Measurements from ENCODE around the gene DOCK4. TPM values are rescaled to one million over a fixed set of nuclear protein-coding genes. Genes with fewer than 3 reads are reported as not detected.

DOCK4 gene
- total RNA-seq, 1 experiment from 2014 or later: 20.4 TPM

DNA sequence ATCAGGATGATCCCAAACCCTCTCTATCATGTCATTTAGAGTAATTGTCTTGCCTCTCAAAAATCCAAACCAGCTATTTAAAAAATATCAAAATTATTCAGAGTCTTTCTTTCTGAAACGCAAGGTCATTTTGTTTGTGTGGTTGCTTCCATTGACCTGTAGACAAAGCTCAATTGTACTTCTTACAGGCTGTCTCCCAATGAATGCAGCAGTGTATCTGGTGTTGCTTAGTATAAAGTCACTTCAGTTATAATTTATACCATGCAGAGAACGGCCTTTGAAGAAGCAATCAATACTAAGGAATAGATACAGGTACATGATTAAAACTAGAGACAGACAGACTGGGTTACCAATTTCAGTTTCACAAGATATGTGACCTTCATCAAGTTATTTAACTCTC lies 80.9 kb downstream of the DOCK4 start:
- CTCF ChIA-PET: no interaction called here

GRCh38 chr7:112124061-112124766 lies 82.0 kb downstream of the DOCK4 start:
- DNase-seq (ENCODE audit: low spot score): no peak
- no peaks in the 10 kb centered on the region for H3K36me3 Mint-ChIP-seq
- peaks cover 7% of the 10 kb centered on the region for H3K4me1 Mint-ChIP-seq
- ATAC-seq: no peak
- CTCF ChIA-PET: no interaction called here
- POLR2A ChIA-PET: interaction anchor here (0.7 kb wide), 1 partner anchor 39 kb away, joined by 4 read pairs; no protein-coding TSS in a partner anchor
- no peaks in the 10 kb centered on the region; the same call in 1 of the 2 replicates for H3K27me3 Mint-ChIP-seq (ENCODE audit: low read depth)
- H3K27ac Mint-ChIP-seq: no peak overlapping the region
- H3K9me3 Mint-ChIP-seq: 0 out of 2 replicates have a peak, but pooled peaks cover 4% of the 10 kb centered on the region
- no peak overlapping the region for H3K4me3 Mint-ChIP-seq
- TF ChIP-seq, protein P1, sequence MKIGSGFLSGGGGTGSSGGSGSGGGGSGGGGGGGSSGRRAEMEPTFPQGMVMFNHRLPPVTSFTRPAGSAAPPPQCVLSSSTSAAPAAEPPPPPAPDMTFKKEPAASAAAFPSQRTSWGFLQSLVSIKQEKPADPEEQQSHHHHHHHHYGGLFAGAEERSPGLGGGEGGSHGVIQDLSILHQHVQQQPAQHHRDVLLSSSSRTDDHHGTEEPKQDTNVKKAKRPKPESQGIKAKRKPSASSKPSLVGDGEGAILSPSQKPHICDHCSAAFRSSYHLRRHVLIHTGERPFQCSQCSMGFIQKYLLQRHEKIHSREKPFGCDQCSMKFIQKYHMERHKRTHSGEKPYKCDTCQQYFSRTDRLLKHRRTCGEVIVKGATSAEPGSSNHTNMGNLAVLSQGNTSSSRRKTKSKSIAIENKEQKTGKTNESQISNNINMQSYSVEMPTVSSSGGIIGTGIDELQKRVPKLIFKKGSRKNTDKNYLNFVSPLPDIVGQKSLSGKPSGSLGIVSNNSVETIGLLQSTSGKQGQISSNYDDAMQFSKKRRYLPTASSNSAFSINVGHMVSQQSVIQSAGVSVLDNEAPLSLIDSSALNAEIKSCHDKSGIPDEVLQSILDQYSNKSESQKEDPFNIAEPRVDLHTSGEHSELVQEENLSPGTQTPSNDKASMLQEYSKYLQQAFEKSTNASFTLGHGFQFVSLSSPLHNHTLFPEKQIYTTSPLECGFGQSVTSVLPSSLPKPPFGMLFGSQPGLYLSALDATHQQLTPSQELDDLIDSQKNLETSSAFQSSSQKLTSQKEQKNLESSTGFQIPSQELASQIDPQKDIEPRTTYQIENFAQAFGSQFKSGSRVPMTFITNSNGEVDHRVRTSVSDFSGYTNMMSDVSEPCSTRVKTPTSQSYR (CRISPR knock-in tag; IDR thresholded peaks at IDR 0.05): no peak
- TF ChIP-seq ESRRA (CRISPR knock-in tag; IDR thresholded peaks at IDR 0.05; ENCODE audit: borderline replicate concordance): no peak
- TF ChIP-seq MYBL2 (CRISPR knock-in tag; IDR thresholded peaks at IDR 0.05): no peak
- TF ChIP-seq, protein P2, sequence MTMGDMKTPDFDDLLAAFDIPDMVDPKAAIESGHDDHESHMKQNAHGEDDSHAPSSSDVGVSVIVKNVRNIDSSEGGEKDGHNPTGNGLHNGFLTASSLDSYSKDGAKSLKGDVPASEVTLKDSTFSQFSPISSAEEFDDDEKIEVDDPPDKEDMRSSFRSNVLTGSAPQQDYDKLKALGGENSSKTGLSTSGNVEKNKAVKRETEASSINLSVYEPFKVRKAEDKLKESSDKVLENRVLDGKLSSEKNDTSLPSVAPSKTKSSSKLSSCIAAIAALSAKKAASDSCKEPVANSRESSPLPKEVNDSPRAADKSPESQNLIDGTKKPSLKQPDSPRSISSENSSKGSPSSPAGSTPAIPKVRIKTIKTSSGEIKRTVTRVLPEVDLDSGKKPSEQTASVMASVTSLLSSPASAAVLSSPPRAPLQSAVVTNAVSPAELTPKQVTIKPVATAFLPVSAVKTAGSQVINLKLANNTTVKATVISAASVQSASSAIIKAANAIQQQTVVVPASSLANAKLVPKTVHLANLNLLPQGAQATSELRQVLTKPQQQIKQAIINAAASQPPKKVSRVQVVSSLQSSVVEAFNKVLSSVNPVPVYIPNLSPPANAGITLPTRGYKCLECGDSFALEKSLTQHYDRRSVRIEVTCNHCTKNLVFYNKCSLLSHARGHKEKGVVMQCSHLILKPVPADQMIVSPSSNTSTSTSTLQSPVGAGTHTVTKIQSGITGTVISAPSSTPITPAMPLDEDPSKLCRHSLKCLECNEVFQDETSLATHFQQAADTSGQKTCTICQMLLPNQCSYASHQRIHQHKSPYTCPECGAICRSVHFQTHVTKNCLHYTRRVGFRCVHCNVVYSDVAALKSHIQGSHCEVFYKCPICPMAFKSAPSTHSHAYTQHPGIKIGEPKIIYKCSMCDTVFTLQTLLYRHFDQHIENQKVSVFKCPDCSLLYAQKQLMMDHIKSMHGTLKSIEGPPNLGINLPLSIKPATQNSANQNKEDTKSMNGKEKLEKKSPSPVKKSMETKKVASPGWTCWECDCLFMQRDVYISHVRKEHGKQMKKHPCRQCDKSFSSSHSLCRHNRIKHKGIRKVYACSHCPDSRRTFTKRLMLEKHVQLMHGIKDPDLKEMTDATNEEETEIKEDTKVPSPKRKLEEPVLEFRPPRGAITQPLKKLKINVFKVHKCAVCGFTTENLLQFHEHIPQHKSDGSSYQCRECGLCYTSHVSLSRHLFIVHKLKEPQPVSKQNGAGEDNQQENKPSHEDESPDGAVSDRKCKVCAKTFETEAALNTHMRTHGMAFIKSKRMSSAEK (CRISPR knock-in tag; IDR thresholded peaks at IDR 0.05; ENCODE audit: borderline replicate concordance): no peak
- no peak for TF ChIP-seq ELF4 (CRISPR knock-in tag; IDR thresholded peaks at IDR 0.05; ENCODE audit: low read depth)

More for the DNA sequence above, 80.9 kb downstream of the DOCK4 start:
- POLR2A ChIA-PET: no interaction called here
- Mint-ChIP-seq H3K4me3 (no peak overlapping the region), H3K27me3 (ENCODE audit: low read depth) (no peaks in the 10 kb centered on the region; the same call in 1 of the 2 replicates), H3K4me1 (peaks cover 17% of the 10 kb centered on the region), H3K36me3 (no peaks in the 10 kb centered on the region), H3K27ac (no peak overlapping the region), H3K9me3 (0 out of 2 replicates have a peak, but pooled peaks cover 4% of the 10 kb centered on the region)
- ATAC-seq (no peak), DNase-seq (ENCODE audit: low spot score) (no peak)
- TF ChIP-seq MXD4 (CRISPR knock-in tag; IDR thresholded peaks at IDR 0.05; ENCODE audit: borderline replicate concordance) (no peak), ZNF121 (CRISPR knock-in tag; IDR thresholded peaks at IDR 0.05) (no peak), E2F5 (CRISPR knock-in tag; IDR thresholded peaks at IDR 0.05) (no peak), ZNF512 (CRISPR knock-in tag; IDR thresholded peaks at IDR 0.05; ENCODE audit: borderline replicate concordance) (no peak)
- TF ChIP-seq, protein P3, sequence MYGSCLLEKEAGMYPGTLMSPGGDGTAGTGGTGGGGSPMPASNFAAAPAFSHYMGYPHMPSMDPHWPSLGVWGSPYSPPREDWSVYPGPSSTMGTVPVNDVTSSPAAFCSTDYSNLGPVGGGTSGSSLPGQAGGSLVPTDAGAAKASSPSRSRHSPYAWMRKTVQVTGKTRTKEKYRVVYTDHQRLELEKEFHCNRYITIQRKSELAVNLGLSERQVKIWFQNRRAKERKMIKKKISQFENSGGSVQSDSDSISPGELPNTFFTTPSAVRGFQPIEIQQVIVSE (CRISPR knock-in tag; IDR thresholded peaks at IDR 0.05; ENCODE audit: borderline replicate concordance): no peak
